Activated effector memory CD4-positive, alpha-beta T cell treated with Interleukin-2 at 50 U/mL for 16 hours (primary cell): ENCODE results near the gene LRRC10B.
A peak's percentile ranks its signal among the peaks of the same experiment; 100 is the strongest.
"Not testable (repeated sequence)": the region's sequence is repeated elsewhere in the genome, so short reads cannot be mapped to it uniquely, and the experiment has no call there.

Experiments
- DNase-seq: peaks from one replicate; pipeline ENCODE4 v3.0.0-alpha.2; 2020

LRRC10B gene

GRCh38 chr11:61507962-61508861 lies at the start of gene LRRC10B:
Gene LRRC10B (plus strand): TSS chr11:61508749. CDS start chr11:61508999, 250 bp downstream.
- no peak for DNase-seq

- DNase-seq: no peak
Observed at GRCh38 chr11:61460474-61460881, 48.1 kb upstream of the LRRC10B start.

GRCh38 chr11:61460986-61461385 lies 47.6 kb upstream of the LRRC10B start:
- no peak for DNase-seq

- DNase-seq: not testable (repeated sequence)
Observed at GRCh38 chr11:61467602-61468001, 40.9 kb upstream of the LRRC10B start.

- DNase-seq: no peak
Observed at GRCh38 chr11:61468002-61468401, 40.5 kb upstream of the LRRC10B start.

- DNase-seq: no peak
Observed at GRCh38 chr11:61472282-61472681, 36.3 kb upstream of the LRRC10B start.

GRCh38 chr11:61472868-61473267 lies 35.7 kb upstream of the LRRC10B start:
- no peak for DNase-seq

- no peak for DNase-seq
Observed at GRCh38 chr11:61473370-61474012, 35.1 kb upstream of the LRRC10B start.

- no peak for DNase-seq
Observed at GRCh38 chr11:61474013-61474643, 34.4 kb upstream of the LRRC10B start.

- no peak for DNase-seq
Observed at GRCh38 chr11:61475433-61475832, 33.1 kb upstream of the LRRC10B start.

GRCh38 chr11:61476371-61476770 lies 32.2 kb upstream of the LRRC10B start:
- DNase-seq: no peak

- DNase-seq: no peak
Observed at GRCh38 chr11:61477126-61477525, 31.4 kb upstream of the LRRC10B start.

- DNase-seq: peak; percentile 33
Observed at GRCh38 chr11:61477727-61478148, 30.8 kb upstream of the LRRC10B start.

- DNase-seq: not testable (repeated sequence)
Observed at GRCh38 chr11:61479360-61480058, 29.0 kb upstream of the LRRC10B start.

GRCh38 chr11:61480261-61480993 lies 28.1 kb upstream of the LRRC10B start:
- DNase-seq: no peak

GRCh38 chr11:61480994-61481335 lies 27.6 kb upstream of the LRRC10B start:
- no peak for DNase-seq

GRCh38 chr11:61481806-61482205 lies 26.7 kb upstream of the LRRC10B start:
- DNase-seq: no peak

GRCh38 chr11:61482513-61482912 lies 26.0 kb upstream of the LRRC10B start:
- no peak for DNase-seq

- DNase-seq: no peak
Observed at GRCh38 chr11:61484541-61484940, 24.0 kb upstream of the LRRC10B start.

- no peak for DNase-seq
Observed at GRCh38 chr11:61485080-61485479, 23.5 kb upstream of the LRRC10B start.

- DNase-seq: no peak
Observed at GRCh38 chr11:61486011-61486620, 22.4 kb upstream of the LRRC10B start.

GRCh38 chr11:61486779-61487178 lies 21.8 kb upstream of the LRRC10B start:
- DNase-seq: no peak
